Vagina (tissue), 2 donors: ENCODE measurements around the gene MED13L. TPM values are rescaled to one million over a fixed set of nuclear protein-coding genes. Genes with fewer than 3 reads are reported as not detected.

ENCODE experiments used
- DNase-seq, 2 donors: peaks; one replicate each; pipeline ENCODE4 v3.0.0-alpha.2; 2017; ENCODE audit errors: extremely low spot score in 2 of 2
- H3K27ac ChIP-seq: fragments of 200-600 bp; sonication (generic); one replicate; pipeline ENCODE4 v1.5.1; 2019
- H3K27me3 ChIP-seq: fragments of 200-600 bp; sonication (generic); one replicate; pipeline ENCODE4 v1.5.1; 2019
- H3K36me3 ChIP-seq, 2 donors: fragments of 200-600 bp; sonication (generic); one replicate each; pipeline ENCODE4 v1.5.1; 2017 to 2019
- H3K4me1 ChIP-seq: fragments of 200-600 bp; sonication (generic); one replicate; pipeline ENCODE4 v1.5.1; 2019
- H3K4me3 ChIP-seq, 2 donors: fragments of 200-600 bp; sonication (generic); 1 replicate in 1 of 2; 2 replicates in 1 of 2; pipeline ENCODE4 v1.5.1; 2016 to 2019
- H3K9me3 ChIP-seq: fragments of 200-600 bp; sonication (generic); one replicate; pipeline ENCODE4 v1.5.1; 2019
- CTCF ChIP-seq, 3 experiments: fragments of 450-650 bp in 2 of 3; fragments of 200-600 bp in 1 of 3; sonication (generic) in 1 of 3; IDR thresholded peaks; one replicate each; pipeline ENCODE4 v1.5.1; 2017 to 2019; ENCODE audit warnings: antibody characterized with exemption in 3 of 3, mild to moderate bottlenecking in 2 of 3, moderate library complexity in 2 of 3
- POLR2A ChIP-seq, 2 donors: fragments of 450-650 bp; IDR thresholded peaks; one replicate each; pipeline ENCODE4 v1.6.1; 2017; ENCODE audit warnings: antibody characterized with exemption in 2 of 2, mild to moderate bottlenecking in 2 of 2, moderate library complexity in 2 of 2
- POLR2AphosphoS5 ChIP-seq, 2 donors: sonication (generic); formaldehyde crosslinking; IDR thresholded peaks; one replicate each; pipeline ENCODE4 v1.9.0; 2017; ENCODE audit warnings: antibody characterized with exemption in 2 of 2, mild to moderate bottlenecking in 2 of 2, low read depth in 1 of 2; ENCODE audit not compliant: insufficient read depth in 1 of 2
- intact Hi-C: fragments of 100-400 bp; cut with DNase I; formaldehyde crosslinking; loops from one replicate; pipeline ENCODE4 v1.15.1; 2023
- total RNA-seq: library from RNA; depleted of rRNA; stranded (reverse); fragments of >200 nt; gene quantifications from one replicate; pipeline ENCODE4 v1.2.3, GENCODE V29; 2016

MED13L gene
- total RNA-seq, 1 donor from 2014 or later: 161 TPM

- intact Hi-C loops: no loop called here
- H3K4me1 ChIP-seq: no peaks in the 10 kb centered on the region
- TF ChIP-seq POLR2A (IDR thresholded peaks at IDR 0.05): no peak
- TF ChIP-seq CTCF (IDR thresholded peaks at IDR 0.05): no peak
- TF ChIP-seq POLR2AphosphoS5 (IDR thresholded peaks at IDR 0.05; ENCODE audit: insufficient read depth in 1 of 2, low read depth in 1 of 2): no peak
- H3K27me3 ChIP-seq: no peaks in the 10 kb centered on the region
- no peak overlapping the region for H3K4me3 ChIP-seq
- no peaks in the 10 kb centered on the region for H3K9me3 ChIP-seq
- H3K36me3 ChIP-seq: peaks cover 7 to 72% of the 10 kb centered on the region in 2 donors
- DNase-seq: no peak
- H3K27ac ChIP-seq: no peak overlapping the region
Observed at GRCh38 chr12:115972241-115972640, 305.3 kb downstream of the MED13L start.

GRCh38 chr12:115968211-115968610 is 309.3 kb downstream of the MED13L start:
- Histone ChIP-seq H3K36me3 (peaks cover 7 to 77% of the 10 kb centered on the region in 2 donors), H3K9me3 (no peaks in the 10 kb centered on the region), H3K4me1 (no peaks in the 10 kb centered on the region), H3K4me3 (no peak overlapping the region), H3K27ac (no peak overlapping the region), H3K27me3 (no peaks in the 10 kb centered on the region)
- TF ChIP-seq CTCF (IDR thresholded peaks at IDR 0.05) (no peak), POLR2AphosphoS5 (IDR thresholded peaks at IDR 0.05; ENCODE audit: insufficient read depth in 1 of 2, low read depth in 1 of 2) (no peak), POLR2A (IDR thresholded peaks at IDR 0.05) (no peak)
- intact Hi-C loops: no loop called here
- no peak for DNase-seq

GRCh38 chr12:115966376-115966775 is 311.1 kb downstream of the MED13L start:
- H3K4me1 ChIP-seq: no peaks in the 10 kb centered on the region
- DNase-seq: no peak
- intact Hi-C loops: no loop called here
- H3K36me3 ChIP-seq: peaks cover 0 to 78% of the 10 kb centered on the region in 2 donors
- no peaks in the 10 kb centered on the region for H3K27me3 ChIP-seq
- H3K4me3 ChIP-seq: no peak overlapping the region
- no peaks in the 10 kb centered on the region for H3K9me3 ChIP-seq
- TF ChIP-seq POLR2A (IDR thresholded peaks at IDR 0.05): no peak
- H3K27ac ChIP-seq: no peak overlapping the region

- Histone ChIP-seq H3K4me3 (no peak overlapping the region), H3K4me1 (no peaks in the 10 kb centered on the region), H3K36me3 (peaks cover 0 to 77% of the 10 kb centered on the region in 2 donors), H3K27ac (no peak overlapping the region), H3K27me3 (no peaks in the 10 kb centered on the region), H3K9me3 (no peaks in the 10 kb centered on the region)
- TF ChIP-seq CTCF (IDR thresholded peaks at IDR 0.05) (no peak), POLR2AphosphoS5 (IDR thresholded peaks at IDR 0.05; ENCODE audit: insufficient read depth in 1 of 2, low read depth in 1 of 2) (no peak), POLR2A (IDR thresholded peaks at IDR 0.05) (no peak)
- intact Hi-C loops: no loop called here
- no peak for DNase-seq
Observed at GRCh38 chr12:115964626-115965025, 312.9 kb downstream of the MED13L start.

- TF ChIP-seq CTCF (IDR thresholded peaks at IDR 0.05) (no peak), POLR2A (IDR thresholded peaks at IDR 0.05) (no peak), POLR2AphosphoS5 (IDR thresholded peaks at IDR 0.05; ENCODE audit: insufficient read depth in 1 of 2, low read depth in 1 of 2) (no peak)
- Histone ChIP-seq H3K9me3 (no peaks in the 10 kb centered on the region), H3K27ac (no peak overlapping the region), H3K4me1 (no peaks in the 10 kb centered on the region), H3K36me3 (peaks cover 0 to 73% of the 10 kb centered on the region in 2 donors), H3K4me3 (no peak overlapping the region), H3K27me3 (no peaks in the 10 kb centered on the region)
- intact Hi-C loops: no loop called here
- DNase-seq: no peak
Observed at GRCh38 chr12:115964214-115964613, 313.3 kb downstream of the MED13L start.
